GM06990 (cell line): ENCODE data around the gene CUX1.
"Not testable (repeated sequence)": the region's sequence is repeated elsewhere in the genome, so short reads cannot be mapped to it uniquely, and the experiment has no call there.

ENCODE experiments used
- DNase-seq: peaks from one replicate; pipeline ENCODE4 v3.0.0-alpha.2; 2011; ENCODE audit not compliant: insufficient read length; ENCODE audit errors: extremely low read depth
- H3K27me3 ChIP-seq: replicated peaks from 2 replicates; pipeline ENCODE4 v1.6.0; 2011; ENCODE audit warnings: low read length; ENCODE audit not compliant: control insufficient read depth, insufficient read depth
- H3K36me3 ChIP-seq: 2 replicates; pipeline ENCODE4 v1.5.1; 2011; ENCODE audit warnings: low read length; ENCODE audit not compliant: control insufficient read depth, insufficient read depth
- H3K4me3 ChIP-seq: replicated peaks from 2 replicates; pipeline ENCODE4 v1.5.1; 2011; ENCODE audit warnings: low read depth, mild to moderate bottlenecking, control low read depth, low read length
- CTCF ChIP-seq: IDR thresholded peaks from 2 replicates; pipeline ENCODE4 v1.5.1; 2011; ENCODE audit warnings: low read length, control low read depth, mild to moderate bottlenecking, inconsistent platforms; ENCODE audit not compliant: insufficient read depth, poor library complexity, severe bottlenecking

Gene CUX1

DNA sequence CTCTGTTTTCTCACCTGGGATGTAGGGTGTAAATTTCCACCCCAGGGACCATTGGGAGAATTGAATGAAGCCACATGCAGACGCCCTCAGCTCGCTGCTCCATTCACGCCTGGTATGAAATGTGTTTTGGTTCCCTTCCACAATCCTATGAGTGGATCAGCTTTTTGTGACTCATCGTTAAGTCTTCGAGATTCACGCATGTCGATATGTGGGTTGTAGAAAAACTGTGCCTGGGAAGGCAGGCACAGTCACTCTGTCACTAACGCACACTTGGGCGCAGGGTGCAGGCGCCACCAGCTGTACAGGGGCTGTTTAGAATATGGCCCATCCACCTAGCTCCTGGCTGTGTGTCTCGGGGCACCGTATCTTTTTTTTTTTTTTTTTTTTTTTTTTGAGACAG, 405.0 kb downstream of the CUX1 start:
- H3K4me3 ChIP-seq, result no peak overlapping the region
- TF ChIP-seq CTCF, result no peak
- H3K27me3 ChIP-seq, result no peaks in the 10 kb centered on the region
- no peak for DNase-seq
- H3K36me3 ChIP-seq, result peaks cover 2% of the 10 kb centered on the region

DNA sequence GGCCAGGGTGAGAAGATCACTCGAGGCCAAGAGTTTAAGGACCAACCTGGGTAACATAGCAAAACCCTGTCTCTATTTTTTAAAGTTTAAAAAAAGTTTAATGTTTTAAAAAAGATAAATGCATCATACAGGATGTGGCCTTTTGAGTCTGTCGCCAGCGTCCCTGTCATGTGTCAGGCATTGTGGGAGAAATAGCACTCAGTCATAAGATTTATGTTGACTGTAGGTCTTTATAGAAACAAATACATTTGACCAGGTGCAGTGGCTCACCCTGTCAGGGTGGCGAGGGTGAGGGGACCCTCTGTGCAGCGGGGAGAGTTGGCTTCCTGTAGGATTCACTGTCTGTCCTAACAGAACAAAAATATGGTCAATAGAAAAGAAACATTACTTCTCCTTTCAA, 405.8 kb downstream of the CUX1 start:
- H3K36me3 ChIP-seq, result peaks cover 4% of the 10 kb centered on the region
- TF ChIP-seq CTCF, result no peak
- H3K4me3 ChIP-seq, result no peak overlapping the region
- H3K27me3 ChIP-seq, result no peaks in the 10 kb centered on the region
- DNase-seq, result no peak

- Histone ChIP-seq H3K27me3 (no peaks in the 10 kb centered on the region), H3K36me3 (peaks cover 8% of the 10 kb centered on the region), H3K4me3 (no peak overlapping the region)
- no peak for DNase-seq
- no peak for TF ChIP-seq CTCF
Observed at GRCh38 chr7:102225025-102225424, 407.6 kb downstream of the CUX1 start.

- no peak for TF ChIP-seq CTCF
- Histone ChIP-seq H3K4me3 (no peak overlapping the region), H3K27me3 (no peaks in the 10 kb centered on the region), H3K36me3 (peaks cover 7% of the 10 kb centered on the region)
- no peak for DNase-seq
Observed at GRCh38 chr7:102227371-102227770, 409.9 kb downstream of the CUX1 start.

GRCh38 chr7:102228935-102229334, 411.5 kb downstream of the CUX1 start:
- DNase-seq, result no peak
- no peak overlapping the region for H3K4me3 ChIP-seq
- H3K27me3 ChIP-seq, result no peaks in the 10 kb centered on the region
- H3K36me3 ChIP-seq, result peaks cover 7% of the 10 kb centered on the region
- TF ChIP-seq CTCF, result no peak

- H3K4me3 ChIP-seq, DNase-seq, H3K27me3 ChIP-seq: not testable (repeated sequence)
- peaks cover 12% of the 10 kb centered on the region for H3K36me3 ChIP-seq
Observed at GRCh38 chr7:102230162-102230561, 412.7 kb downstream of the CUX1 start.
